Epithelial cell of esophagus (primary cell): ENCODE results near the gene CFAP69.
A peak's percentile ranks its signal among the peaks of the same experiment; 100 is the strongest.
"Not testable (repeated sequence)": the region's sequence is repeated elsewhere in the genome, so short reads cannot be mapped to it uniquely, and the experiment has no call there.

Experiments
- DNase-seq: peaks from one replicate; pipeline ENCODE4 v3.0.0; 2010; ENCODE audit warnings: low read depth
- H3K4me3 ChIP-seq: 2 replicates; pipeline ENCODE4 v1.5.1; 2011; ENCODE audit warnings: mild to moderate bottlenecking, low read length, control low read depth
- TF ChIP-seq, protein P1 (sequence below): IDR thresholded peaks from 2 replicates; pipeline ENCODE4 v1.5.1; 2011; ENCODE audit warnings: low read depth, mild to moderate bottlenecking, low read length, control low read depth, inconsistent platforms; ENCODE audit not compliant: insufficient read depth; ENCODE audit errors: missing control alignments

Gene CFAP69

DNA sequence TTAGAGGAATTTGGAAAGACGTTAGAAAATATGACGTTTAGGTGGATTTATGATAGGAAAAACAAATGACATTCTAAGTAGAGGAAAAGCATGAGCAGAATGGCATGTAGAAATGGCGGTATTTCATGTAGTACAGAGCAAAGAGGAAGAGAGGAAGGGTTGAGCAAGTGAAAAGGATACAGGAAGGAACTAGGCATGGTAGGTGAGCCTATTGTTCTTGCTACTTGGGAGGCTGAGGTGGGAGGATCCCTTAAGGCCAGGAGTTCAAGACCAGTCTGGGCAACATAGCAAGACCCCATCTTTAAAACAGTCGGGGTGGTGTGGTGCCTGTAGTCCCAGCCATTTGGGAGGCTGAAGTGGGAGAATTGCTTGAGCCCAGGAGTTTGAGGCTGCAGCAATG is 102.8 kb downstream of the CFAP69 start:
- no peak for DNase-seq
- peak overlapping the region; percentile 92 for H3K4me3 ChIP-seq
- TF ChIP-seq, protein P1, sequence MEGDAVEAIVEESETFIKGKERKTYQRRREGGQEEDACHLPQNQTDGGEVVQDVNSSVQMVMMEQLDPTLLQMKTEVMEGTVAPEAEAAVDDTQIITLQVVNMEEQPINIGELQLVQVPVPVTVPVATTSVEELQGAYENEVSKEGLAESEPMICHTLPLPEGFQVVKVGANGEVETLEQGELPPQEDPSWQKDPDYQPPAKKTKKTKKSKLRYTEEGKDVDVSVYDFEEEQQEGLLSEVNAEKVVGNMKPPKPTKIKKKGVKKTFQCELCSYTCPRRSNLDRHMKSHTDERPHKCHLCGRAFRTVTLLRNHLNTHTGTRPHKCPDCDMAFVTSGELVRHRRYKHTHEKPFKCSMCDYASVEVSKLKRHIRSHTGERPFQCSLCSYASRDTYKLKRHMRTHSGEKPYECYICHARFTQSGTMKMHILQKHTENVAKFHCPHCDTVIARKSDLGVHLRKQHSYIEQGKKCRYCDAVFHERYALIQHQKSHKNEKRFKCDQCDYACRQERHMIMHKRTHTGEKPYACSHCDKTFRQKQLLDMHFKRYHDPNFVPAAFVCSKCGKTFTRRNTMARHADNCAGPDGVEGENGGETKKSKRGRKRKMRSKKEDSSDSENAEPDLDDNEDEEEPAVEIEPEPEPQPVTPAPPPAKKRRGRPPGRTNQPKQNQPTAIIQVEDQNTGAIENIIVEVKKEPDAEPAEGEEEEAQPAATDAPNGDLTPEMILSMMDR = no peak

DNA sequence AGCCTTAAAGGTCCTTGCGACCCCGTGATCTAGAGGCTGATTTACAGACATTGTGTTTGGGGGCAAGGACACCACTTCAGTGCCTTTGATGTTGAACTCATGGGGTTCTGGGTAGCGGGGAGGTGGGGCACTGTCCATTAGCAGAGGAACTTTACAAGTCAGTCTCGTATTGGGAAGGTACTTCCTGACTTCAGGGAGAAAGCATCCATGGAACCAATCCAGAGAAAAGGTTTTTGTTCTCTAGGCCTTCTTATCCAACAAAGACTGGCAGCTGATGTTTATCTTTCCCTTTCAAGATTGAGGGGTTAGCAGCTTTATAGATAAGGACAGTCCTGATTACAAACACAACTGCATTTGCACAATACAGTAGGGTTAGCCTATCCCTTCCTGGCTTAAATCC is 104.3 kb downstream of the CFAP69 start:
- TF ChIP-seq, protein P1 = no peak
- no peak for DNase-seq
- H3K4me3 ChIP-seq = no peak overlapping the region

DNA sequence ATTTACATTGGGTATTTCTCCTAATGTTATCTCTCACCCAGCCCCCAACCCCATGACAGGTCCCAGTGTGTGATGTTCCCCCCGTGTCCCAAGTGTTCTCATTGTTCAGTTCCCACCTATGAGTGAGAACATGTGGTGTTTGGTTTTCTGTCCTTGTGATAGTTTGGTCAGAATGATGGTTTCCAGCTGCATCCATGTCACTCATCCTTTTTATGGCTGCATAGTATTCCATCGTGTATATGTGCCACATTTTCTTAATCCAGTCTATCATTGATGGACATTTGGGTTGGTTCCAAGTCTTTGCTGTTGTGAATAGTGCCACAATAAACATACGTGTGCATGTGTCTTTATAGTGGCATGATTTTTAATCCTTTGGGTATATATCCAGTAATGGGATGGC is 105.1 kb downstream of the CFAP69 start:
- H3K4me3 ChIP-seq, DNase-seq: not testable (repeated sequence)

DNA sequence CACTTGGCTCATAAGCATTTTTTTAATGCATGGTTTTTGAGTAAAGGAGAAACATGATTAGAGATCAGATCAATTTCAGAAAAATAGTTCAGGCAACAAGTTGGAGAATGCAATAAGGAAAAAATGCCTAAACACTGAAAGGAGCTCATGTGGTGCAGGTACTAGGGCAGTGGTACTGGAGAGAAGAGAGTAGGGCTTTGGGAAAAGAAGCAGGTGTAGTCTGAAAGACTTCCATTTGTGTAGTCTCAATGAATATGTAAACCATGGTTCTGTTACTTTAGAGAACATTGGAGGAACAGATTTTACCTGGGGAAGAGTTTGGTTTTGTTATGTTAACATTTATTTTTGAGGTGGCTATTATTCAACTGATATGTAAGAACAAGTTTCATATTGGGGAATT is 107.0 kb downstream of the CFAP69 start:
- TF ChIP-seq, protein P1 = no peak
- H3K4me3 ChIP-seq = no peak overlapping the region
- DNase-seq = no peak
